Measurements from ENCODE around the gene GLMN.
A peak's percentile ranks its signal among the peaks of the same experiment; 100 is the strongest.

The GLMN gene

GRCh38 chr1:92298573-92299476, at the start of gene GLMN, which contains the start of gene RPAP2:
Gene GLMN, minus strand, starts transcription at chr1:92298987. Its CDS starts 988 bp downstream, at chr1:92297999.
Gene RPAP2, plus strand, starts transcription at chr1:92299059. Its CDS starts 15 bp downstream, at chr1:92299074.
- DNase-seq, result peak; percentile 66 to 73

- no peak for DNase-seq
Measured at GRCh38 chr1:92346866-92347640, 48.3 kb upstream of the GLMN start.

- DNase-seq, result no peak
Measured at GRCh38 chr1:92343061-92343460, 44.3 kb upstream of the GLMN start.

- DNase-seq, result no peak
Measured at GRCh38 chr1:92342401-92342800, 43.6 kb upstream of the GLMN start.

GRCh38 chr1:92340154-92340553, 41.4 kb upstream of the GLMN start:
- DNase-seq, result no peak

- no peak for DNase-seq
Measured at GRCh38 chr1:92333668-92334067, 34.9 kb upstream of the GLMN start.

- no peak for DNase-seq
Measured at GRCh38 chr1:92329347-92330129, 30.8 kb upstream of the GLMN start.

- no peak for DNase-seq
Measured at GRCh38 chr1:92327794-92328193, 29.0 kb upstream of the GLMN start.

- DNase-seq, result no peak
Measured at GRCh38 chr1:92326681-92327080, 27.9 kb upstream of the GLMN start.

- DNase-seq, result no peak
Measured at GRCh38 chr1:92324784-92325183, 26.0 kb upstream of the GLMN start.

- no peak for DNase-seq
Measured at GRCh38 chr1:92323473-92324453, 25.0 kb upstream of the GLMN start.

- DNase-seq, result no peak
Measured at GRCh38 chr1:92317836-92318493, 19.2 kb upstream of the GLMN start.

GRCh38 chr1:92315766-92316599, 17.2 kb upstream of the GLMN start:
- DNase-seq, result peak in 1 of 2 experiments; percentile 22

- DNase-seq, result no peak
Measured at GRCh38 chr1:92314024-92314423, 15.2 kb upstream of the GLMN start.

- no peak for DNase-seq
Measured at GRCh38 chr1:92310185-92310597, 11.4 kb upstream of the GLMN start.

GRCh38 chr1:92307980-92308379, 9.2 kb upstream of the GLMN start:
- no peak for DNase-seq

- DNase-seq, result no peak
Measured at GRCh38 chr1:92306020-92306419, 7.2 kb upstream of the GLMN start.

- DNase-seq, result no peak
Measured at GRCh38 chr1:92301021-92301420, 2.2 kb upstream of the GLMN start.

GRCh38 chr1:92299477-92300150, 827 bp upstream of the GLMN start:
- DNase-seq, result no peak

GRCh38 chr1:92298213-92298572, 594 bp downstream of the GLMN start:
- no peak for DNase-seq

All from stimulated activated CD4-positive, alpha-beta T cell treated with anti-CD3 and anti-CD28 coated beads, Interleukin-4, amount 100 ng/mL, for 4 hours (primary cell).